Measurements from ENCODE around the gene DSC2.

- no peak for TF ChIP-seq EZH2 (IDR thresholded peaks at IDR 0.05; ENCODE audit: low read depth, low read length, severe bottlenecking)
- no peak for TF ChIP-seq JUND (IDR thresholded peaks at IDR 0.05; ENCODE audit: low read length)
- TF ChIP-seq, protein P1, sequence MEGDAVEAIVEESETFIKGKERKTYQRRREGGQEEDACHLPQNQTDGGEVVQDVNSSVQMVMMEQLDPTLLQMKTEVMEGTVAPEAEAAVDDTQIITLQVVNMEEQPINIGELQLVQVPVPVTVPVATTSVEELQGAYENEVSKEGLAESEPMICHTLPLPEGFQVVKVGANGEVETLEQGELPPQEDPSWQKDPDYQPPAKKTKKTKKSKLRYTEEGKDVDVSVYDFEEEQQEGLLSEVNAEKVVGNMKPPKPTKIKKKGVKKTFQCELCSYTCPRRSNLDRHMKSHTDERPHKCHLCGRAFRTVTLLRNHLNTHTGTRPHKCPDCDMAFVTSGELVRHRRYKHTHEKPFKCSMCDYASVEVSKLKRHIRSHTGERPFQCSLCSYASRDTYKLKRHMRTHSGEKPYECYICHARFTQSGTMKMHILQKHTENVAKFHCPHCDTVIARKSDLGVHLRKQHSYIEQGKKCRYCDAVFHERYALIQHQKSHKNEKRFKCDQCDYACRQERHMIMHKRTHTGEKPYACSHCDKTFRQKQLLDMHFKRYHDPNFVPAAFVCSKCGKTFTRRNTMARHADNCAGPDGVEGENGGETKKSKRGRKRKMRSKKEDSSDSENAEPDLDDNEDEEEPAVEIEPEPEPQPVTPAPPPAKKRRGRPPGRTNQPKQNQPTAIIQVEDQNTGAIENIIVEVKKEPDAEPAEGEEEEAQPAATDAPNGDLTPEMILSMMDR (IDR thresholded peaks at IDR 0.05; ENCODE audit: control extremely low read depth in 1 of 3, insufficient read depth in 1 of 3, low read depth in 1 of 3, low read length in 3 of 3), result no peak
- no peak for TF ChIP-seq MAFK (IDR thresholded peaks at IDR 0.05; ENCODE audit: low read depth, low read length)
- TF ChIP-seq POLR2A (IDR thresholded peaks at IDR 0.05; ENCODE audit: control extremely low read depth in 1 of 2, low read depth in 2 of 2, low read length in 2 of 2), result no peak
These were observed 8.3 kb downstream of the DSC2 start for GRCh38 chr18:31093880-31094279.

Measured in H1 (cell line).